Activated CD8-positive, alpha-beta memory T cell treated with anti-CD3 and anti-CD28 coated beads for 24 hours (primary cell): ENCODE measurements around the gene LAMA3.

Experiments used
- DNase-seq: peaks from one replicate; pipeline ENCODE4 v3.0.0-alpha.2; 2020

The LAMA3 gene

GRCh38 chr18:23977719-23978483, 288.6 kb downstream of the LAMA3 start:
- DNase-seq, result peak; percentile 56

GRCh38 chr18:23981369-23981980, 292.2 kb downstream of the LAMA3 start:
- no peak for DNase-seq

- no peak for DNase-seq
Observed at GRCh38 chr18:23982155-23983079, 293.2 kb downstream of the LAMA3 start.

GRCh38 chr18:23983112-23983511, 293.9 kb downstream of the LAMA3 start:
- no peak for DNase-seq

- no peak for DNase-seq
Observed at GRCh38 chr18:23986600-23987359, 297.5 kb downstream of the LAMA3 start.

GRCh38 chr18:23990474-23991410, 301.5 kb downstream of the LAMA3 start:
- DNase-seq, result no peak

GRCh38 chr18:23992089-23992940, 303.1 kb downstream of the LAMA3 start:
- no peak for DNase-seq

- DNase-seq, result no peak
Observed at GRCh38 chr18:23992941-23993280, 303.7 kb downstream of the LAMA3 start.

GRCh38 chr18:23994361-23994902, 305.2 kb downstream of the LAMA3 start:
- DNase-seq, result no peak

- DNase-seq, result no peak
Observed at GRCh38 chr18:23995180-23995579, 305.9 kb downstream of the LAMA3 start.

GRCh38 chr18:23998018-23998417, 308.8 kb downstream of the LAMA3 start:
- no peak for DNase-seq

GRCh38 chr18:23998820-23999219, 309.6 kb downstream of the LAMA3 start:
- DNase-seq, result no peak

- no peak for DNase-seq
Observed at GRCh38 chr18:24000613-24001490, 311.6 kb downstream of the LAMA3 start.

- DNase-seq, result no peak
Observed at GRCh38 chr18:24002479-24002878, 313.2 kb downstream of the LAMA3 start.

- DNase-seq, result no peak
Observed at GRCh38 chr18:24003288-24003687, 314.0 kb downstream of the LAMA3 start.

GRCh38 chr18:24003903-24004640, 314.8 kb downstream of the LAMA3 start:
- no peak for DNase-seq
